Erythroblast (primary cell): ENCODE results near the gene STK24.

Source experiments
- GATA1 ChIP-seq: IDR thresholded peaks from 2 replicates; pipeline ENCODE4 v1.6.1; 2011; ENCODE audit warnings: low read depth, mild to moderate bottlenecking, control low read depth, low read length, moderate library complexity
- POLR2A ChIP-seq: IDR thresholded peaks from 2 replicates; pipeline ENCODE4 v1.6.1; 2011; ENCODE audit warnings: mild to moderate bottlenecking, low read length

DNA sequence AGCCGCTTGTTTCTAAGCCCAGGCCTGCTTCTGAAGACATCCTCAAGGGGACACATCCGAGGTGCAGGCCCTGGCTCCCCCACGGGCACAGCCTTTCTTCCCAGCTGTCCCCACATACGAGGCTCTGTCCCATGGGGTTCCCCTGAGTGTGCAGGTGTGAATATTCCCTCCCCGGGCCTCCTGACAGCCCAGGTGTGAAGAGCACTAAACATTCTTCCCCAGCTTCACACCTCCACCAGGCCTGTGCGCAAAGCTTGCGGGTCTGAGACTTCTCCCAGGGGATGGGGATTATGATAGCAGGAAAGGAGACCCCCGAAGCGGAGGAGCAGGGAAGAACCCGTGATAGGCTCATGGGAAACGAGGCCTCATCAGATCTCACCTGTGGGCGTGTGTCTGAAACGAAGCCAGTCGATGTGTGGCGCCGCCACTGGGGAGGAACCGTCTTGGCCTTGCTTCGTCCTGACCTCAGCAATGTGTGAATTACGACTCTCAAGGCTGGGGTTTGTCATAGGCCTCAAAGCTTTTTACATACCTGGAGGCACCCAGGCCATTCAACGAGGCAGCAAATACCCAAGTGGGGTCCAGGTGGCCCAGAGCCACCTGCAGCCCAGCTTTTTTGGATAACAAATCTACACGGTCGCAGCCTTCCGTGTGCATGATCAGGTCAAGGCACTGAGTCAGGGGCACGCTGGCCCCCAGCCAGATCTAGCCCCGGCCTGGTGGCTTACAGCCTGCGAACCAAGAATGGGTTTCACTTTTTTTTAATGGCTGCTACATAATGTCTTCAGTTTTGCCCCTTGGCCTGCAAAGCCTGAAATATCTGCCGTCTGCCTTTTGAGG is 134.3 kb downstream of the STK24 start:
- TF ChIP-seq POLR2A = no peak
- no peak for TF ChIP-seq GATA1
